Ishikawa (cell line): ENCODE results near the gene PADI1.

Experiments
- CEBPB ChIP-seq: IDR thresholded peaks from 2 replicates; pipeline ENCODE4 v1.6.1; 2012
- CREB1 ChIP-seq: IDR thresholded peaks from 2 replicates; pipeline ENCODE4 v1.6.1; 2012; ENCODE audit warnings: low read depth
- EGR1 ChIP-seq: IDR thresholded peaks from 2 replicates; pipeline ENCODE4 v1.6.1; 2012
- EP300 ChIP-seq: IDR thresholded peaks from 2 replicates; pipeline ENCODE4 v1.6.1; 2012; ENCODE audit warnings: borderline replicate concordance
- FOXM1 ChIP-seq: IDR thresholded peaks from 2 replicates; pipeline ENCODE4 v1.6.1; 2012; ENCODE audit warnings: low read depth, borderline replicate concordance
- NFIC ChIP-seq: IDR thresholded peaks from 2 replicates; pipeline ENCODE4 v1.6.1; 2012
- RAD21 ChIP-seq: IDR thresholded peaks from 2 replicates; pipeline ENCODE4 v1.6.1; 2012; ENCODE audit warnings: low read depth
- REST ChIP-seq: IDR thresholded peaks from 2 replicates; pipeline ENCODE4 v1.6.1; 2012; ENCODE audit warnings: low read depth, mild to moderate bottlenecking
- TAF1 ChIP-seq: IDR thresholded peaks from 2 replicates; pipeline ENCODE4 v1.6.1; 2012; ENCODE audit warnings: low read depth, mild to moderate bottlenecking
- TCF12 ChIP-seq: IDR thresholded peaks from 2 replicates; pipeline ENCODE4 v1.6.1; 2012; ENCODE audit warnings: low read depth
- TEAD4 ChIP-seq: IDR thresholded peaks from 2 replicates; pipeline ENCODE4 v1.6.1; 2012
- YY1 ChIP-seq: IDR thresholded peaks from 2 replicates; pipeline ENCODE4 v1.6.1; 2012; ENCODE audit warnings: low read depth
- ZBTB7A ChIP-seq: IDR thresholded peaks from 2 replicates; pipeline ENCODE4 v1.6.1; 2012; ENCODE audit warnings: low read depth
- TF ChIP-seq, protein P1 (sequence below): IDR thresholded peaks from 2 replicates; pipeline ENCODE4 v1.6.1; 2012
- TF ChIP-seq, protein P2 (sequence below): IDR thresholded peaks from 2 replicates; pipeline ENCODE4 v1.6.1; 2012

Gene PADI1

DNA sequence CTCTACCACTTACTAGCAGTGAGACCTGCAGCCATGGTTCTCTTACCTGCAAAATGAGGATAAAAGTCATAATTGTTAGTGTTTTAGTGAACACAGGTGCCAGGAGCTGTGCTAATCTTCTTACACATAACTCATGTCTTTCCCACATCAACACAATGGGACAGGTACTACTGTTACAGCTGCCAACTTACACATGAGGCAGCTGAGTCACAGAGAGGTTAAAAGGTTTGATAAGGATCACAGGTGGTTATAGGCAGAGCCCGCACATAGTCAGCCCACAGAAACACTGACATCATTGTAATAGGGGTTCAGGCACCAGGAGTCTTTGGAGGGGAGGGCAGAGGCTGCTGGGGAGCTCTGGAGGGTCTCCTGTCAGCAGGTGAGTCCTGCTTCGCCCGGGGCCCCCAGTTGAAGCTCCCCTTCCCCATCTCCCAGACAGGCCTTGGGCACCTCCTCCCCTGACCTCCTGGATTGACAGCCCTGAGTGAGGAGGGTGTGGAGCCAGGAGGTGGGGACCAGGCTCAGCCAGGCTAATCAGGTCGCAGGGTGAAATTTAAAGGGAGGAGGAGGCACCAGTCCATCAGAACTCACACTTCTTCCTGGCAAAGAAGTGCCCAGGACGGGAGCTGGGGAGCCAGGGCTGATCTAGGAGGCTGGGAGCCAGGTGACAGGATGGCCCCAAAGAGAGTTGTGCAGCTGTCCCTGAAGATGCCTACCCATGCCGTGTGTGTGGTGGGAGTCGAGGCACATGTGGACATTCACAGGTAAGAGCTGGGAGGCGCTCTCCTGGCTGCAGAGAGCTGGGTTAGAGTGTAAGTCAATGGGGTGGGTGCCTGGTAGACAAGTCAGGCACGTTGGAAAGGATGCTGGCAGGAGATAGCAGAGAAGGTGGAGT lies at the start of gene PADI1:
TSS of gene PADI1 (plus strand) at position 583 of the 895 bp plus-strand sequence. CDS start at position 673, 90 bp downstream.
- TF ChIP-seq CEBPB, result no peak
- 0 out of 2 replicates have a peak, but pooled peaks have one; percentile 21 for TF ChIP-seq TCF12

GRCh38 chr1:17155257-17155920 lies 49.5 kb upstream of the PADI1 start:
- no peak for TF ChIP-seq NFIC
- no peak for TF ChIP-seq ZBTB7A
- no peak for TF ChIP-seq TCF12
- no peak for TF ChIP-seq RAD21
- TF ChIP-seq FOXM1, result no peak
- TF ChIP-seq CREB1, result no peak
- TF ChIP-seq TEAD4, result no peak
- TF ChIP-seq YY1, result no peak
- no peak for TF ChIP-seq EGR1
- no peak for TF ChIP-seq CEBPB
- TF ChIP-seq, protein P1, sequence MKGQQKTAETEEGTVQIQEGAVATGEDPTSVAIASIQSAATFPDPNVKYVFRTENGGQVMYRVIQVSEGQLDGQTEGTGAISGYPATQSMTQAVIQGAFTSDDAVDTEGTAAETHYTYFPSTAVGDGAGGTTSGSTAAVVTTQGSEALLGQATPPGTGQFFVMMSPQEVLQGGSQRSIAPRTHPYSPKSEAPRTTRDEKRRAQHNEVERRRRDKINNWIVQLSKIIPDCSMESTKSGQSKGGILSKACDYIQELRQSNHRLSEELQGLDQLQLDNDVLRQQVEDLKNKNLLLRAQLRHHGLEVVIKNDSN, result no peak
- TF ChIP-seq, protein P2, sequence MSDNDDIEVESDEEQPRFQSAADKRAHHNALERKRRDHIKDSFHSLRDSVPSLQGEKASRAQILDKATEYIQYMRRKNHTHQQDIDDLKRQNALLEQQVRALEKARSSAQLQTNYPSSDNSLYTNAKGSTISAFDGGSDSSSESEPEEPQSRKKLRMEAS, result no peak
- TF ChIP-seq EP300, result no peak
- no peak for TF ChIP-seq REST
- no peak for TF ChIP-seq TAF1

DNA sequence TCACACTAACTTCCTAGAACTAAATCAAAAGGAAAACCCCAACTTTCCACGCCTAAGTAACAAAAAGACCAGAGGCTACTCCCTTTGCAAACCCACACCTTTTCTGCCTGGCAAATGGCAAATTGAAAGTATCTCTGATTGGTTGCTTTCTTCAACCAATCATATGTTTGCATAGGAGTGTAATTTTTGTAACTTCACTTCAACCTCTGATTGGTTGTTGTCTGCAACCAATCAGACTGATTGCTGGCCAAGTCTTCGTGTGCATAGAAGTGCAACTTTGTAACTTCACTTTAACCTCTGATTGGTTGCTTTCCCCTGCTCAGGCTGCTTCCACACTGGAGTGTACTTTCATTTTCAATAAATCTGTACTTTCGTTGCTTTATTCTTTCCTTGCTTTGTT lies 48.8 kb upstream of the PADI1 start:
- TF ChIP-seq, protein P1, result no peak
- TF ChIP-seq TEAD4, result no peak
- TF ChIP-seq ZBTB7A, result no peak
- TF ChIP-seq EP300, result no peak
- TF ChIP-seq, protein P2, result no peak
- TF ChIP-seq FOXM1, result no peak
- no peak for TF ChIP-seq CEBPB
- no peak for TF ChIP-seq TCF12
- no peak for TF ChIP-seq TAF1
- TF ChIP-seq NFIC, result no peak
- no peak for TF ChIP-seq RAD21
- TF ChIP-seq YY1, result no peak
- no peak for TF ChIP-seq CREB1
- TF ChIP-seq REST, result no peak
- TF ChIP-seq EGR1, result no peak

GRCh38 chr1:17158961-17159360 lies 46.0 kb upstream of the PADI1 start:
- TF ChIP-seq, protein P2, result no peak
- TF ChIP-seq, protein P1, result no peak
- TF ChIP-seq NFIC, result no peak
- TF ChIP-seq TCF12, result no peak
- no peak for TF ChIP-seq CEBPB
- TF ChIP-seq TEAD4, result no peak
- TF ChIP-seq CREB1, result no peak
- no peak for TF ChIP-seq RAD21
- no peak for TF ChIP-seq EGR1
- TF ChIP-seq FOXM1, result no peak
- no peak for TF ChIP-seq TAF1
- no peak for TF ChIP-seq ZBTB7A
